Urothelium cell line (cell line): ENCODE measurements around the gene ACOXL.

Experiments
- DNase-seq: peaks from one replicate; pipeline ENCODE4 v3.0.0; 2011; ENCODE audit warnings: low spot score, mixed read lengths
- FAIRE-seq: peaks from 2 replicates; lab custom pipeline; 2011; peaks lifted over from hg19 to GRCh38; lab: Jason Lieb, UNC

Gene ACOXL

GRCh38 chr2:111094691-111095090 is 362.3 kb downstream of the ACOXL start:
- no peak for FAIRE-seq

GRCh38 chr2:111095434-111095833 is 363.1 kb downstream of the ACOXL start:
- no peak for FAIRE-seq

More at GRCh38 chr2:111094691-111095090, 362.3 kb downstream of the ACOXL start:
- no peak for DNase-seq

GRCh38 chr2:111099402-111099801 is 367.0 kb downstream of the ACOXL start:
- DNase-seq (no peak), FAIRE-seq (no peak)

More at GRCh38 chr2:111095434-111095833, 363.1 kb downstream of the ACOXL start:
- no peak for DNase-seq

DNA sequence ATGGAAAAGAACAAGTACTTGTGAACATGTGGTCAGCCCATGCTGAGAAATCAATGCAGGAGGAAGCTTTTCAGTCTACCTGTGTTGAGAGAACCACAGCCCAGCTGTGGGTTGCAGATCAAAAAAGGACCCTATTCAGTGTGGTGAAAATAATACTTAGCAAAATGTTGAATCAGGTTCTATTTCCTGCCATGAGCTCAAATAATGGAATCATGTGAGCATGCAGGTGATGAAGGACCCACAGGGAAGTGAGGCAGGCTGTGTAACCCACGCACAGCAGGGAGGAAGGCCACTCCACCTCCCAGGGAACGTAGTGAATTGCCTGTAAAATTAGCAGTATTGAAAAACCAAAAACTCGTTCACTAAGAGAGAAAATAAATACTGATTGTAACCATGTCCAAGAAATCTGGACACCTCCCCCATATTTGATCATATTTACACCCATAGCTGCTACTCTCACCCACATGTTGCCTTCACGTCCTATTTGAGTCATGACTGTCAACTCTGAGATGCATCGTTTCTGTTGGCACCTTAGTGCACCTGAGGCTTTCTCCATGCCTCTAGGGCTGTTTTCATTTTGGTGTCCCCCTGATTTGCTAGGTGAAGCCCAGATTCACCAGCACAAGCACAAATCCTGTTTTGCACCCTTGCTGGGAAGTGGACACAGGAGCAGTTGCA is 367.9 kb downstream of the ACOXL start:
- FAIRE-seq: peak; percentile 82

DNA sequence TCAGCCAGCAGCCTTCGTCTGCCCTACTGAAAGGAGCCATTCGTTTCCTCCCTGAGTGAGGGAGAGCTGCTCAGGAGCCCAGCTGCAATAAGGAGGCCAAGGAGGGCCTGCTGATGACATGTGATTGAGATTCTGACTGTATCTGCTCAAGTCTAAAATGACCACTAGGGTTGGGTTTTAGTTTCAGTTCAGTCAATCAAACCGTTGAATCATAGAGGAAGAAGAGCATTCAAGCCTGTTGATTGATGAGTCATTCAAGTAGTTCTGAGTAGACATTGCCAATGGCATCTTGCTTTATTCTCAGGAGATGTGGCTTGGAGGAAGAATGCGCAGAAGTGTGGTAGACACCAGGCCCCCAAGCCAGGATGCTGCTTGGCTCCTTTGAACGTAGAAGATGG is 368.4 kb downstream of the ACOXL start:
- DNase-seq: peak; percentile 45
- FAIRE-seq: no peak

More for the DNA sequence above, 367.9 kb downstream of the ACOXL start:
- no peak for DNase-seq

DNA sequence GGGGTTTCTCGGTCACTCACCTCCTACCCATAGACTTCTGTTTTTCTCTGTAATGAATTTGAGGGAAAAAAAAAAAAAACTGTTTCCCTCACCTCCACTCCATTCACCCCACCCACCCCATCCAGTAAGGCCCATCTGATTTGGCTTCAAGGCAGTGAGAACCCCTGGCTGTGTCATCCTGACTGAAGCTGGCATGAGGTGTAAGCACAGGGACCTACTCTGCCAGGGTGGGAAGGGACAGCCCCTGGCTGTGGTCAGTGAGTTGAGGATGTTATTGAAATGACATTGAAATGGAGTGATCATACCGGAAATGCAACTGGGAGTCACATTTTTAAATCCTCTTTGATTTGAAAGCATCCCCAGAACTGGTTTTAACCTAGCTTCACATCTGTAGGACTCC is 369.2 kb downstream of the ACOXL start:
- FAIRE-seq: no peak
- DNase-seq: no peak

- FAIRE-seq (no peak), DNase-seq (no peak)
Measured at GRCh38 chr2:111102216-111102615, 369.8 kb downstream of the ACOXL start.

GRCh38 chr2:111105926-111106325 is 373.6 kb downstream of the ACOXL start:
- DNase-seq (no peak), FAIRE-seq (no peak)

- no peak for DNase-seq
- FAIRE-seq: no peak
Measured at GRCh38 chr2:111106706-111107105, 374.3 kb downstream of the ACOXL start.

GRCh38 chr2:111108745-111109271 is 376.4 kb downstream of the ACOXL start:
- no peak for DNase-seq
- FAIRE-seq: no peak

DNA sequence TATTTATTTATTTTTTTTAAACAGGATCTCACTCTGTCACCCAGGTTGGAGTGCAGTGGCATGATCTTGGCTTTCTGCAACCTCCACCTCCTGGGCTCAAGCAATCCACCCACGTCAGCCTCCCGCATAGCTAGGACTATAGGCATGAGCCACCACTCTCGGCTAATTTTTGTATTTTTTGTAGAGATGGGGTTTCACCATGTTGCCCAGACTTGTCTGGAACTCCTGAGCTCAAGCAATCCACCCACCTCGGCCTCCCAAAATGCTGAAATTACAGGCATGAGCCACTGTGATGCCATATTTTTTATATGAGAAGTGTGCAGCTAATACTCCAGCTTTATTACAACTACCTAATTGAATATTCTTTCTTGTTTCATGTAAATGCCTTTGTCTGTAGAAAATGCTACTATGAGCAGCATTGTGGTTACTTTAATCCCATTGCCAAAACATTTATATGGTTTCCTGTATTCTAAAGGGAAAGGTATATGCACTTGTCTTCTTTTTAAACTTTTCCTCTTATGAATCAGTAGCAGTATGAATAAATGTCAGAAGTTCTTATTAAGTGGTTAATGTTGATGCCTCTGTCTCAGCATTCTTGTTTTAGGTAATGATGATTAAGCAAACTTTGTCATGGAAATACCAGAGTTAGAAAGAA is 378.9 kb downstream of the ACOXL start:
- DNase-seq (no peak), FAIRE-seq (no peak)

DNA sequence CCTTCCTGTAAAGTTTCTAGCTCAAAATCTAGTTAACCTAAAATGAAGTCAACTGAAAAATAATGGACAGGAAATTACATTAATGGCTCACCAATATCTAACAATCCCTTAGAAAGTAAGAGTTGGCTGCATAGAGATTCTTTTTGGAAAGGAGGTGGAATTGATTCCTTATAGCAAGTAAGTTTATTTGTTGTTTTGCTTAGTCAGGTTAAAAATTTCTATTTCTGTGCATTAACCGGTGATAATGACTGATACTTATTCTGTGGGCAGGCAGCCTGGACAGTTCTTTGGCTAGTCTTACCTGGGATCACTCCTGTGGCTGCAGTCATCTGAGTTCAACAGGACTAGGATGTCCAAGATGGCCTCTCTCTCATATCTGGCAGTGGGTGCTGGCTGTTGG is 381.5 kb downstream of the ACOXL start:
- no peak for FAIRE-seq
- no peak for DNase-seq

GRCh38 chr2:111116011-111116746 is 383.8 kb downstream of the ACOXL start:
- DNase-seq: no peak
- peak; percentile 50 for FAIRE-seq

DNA sequence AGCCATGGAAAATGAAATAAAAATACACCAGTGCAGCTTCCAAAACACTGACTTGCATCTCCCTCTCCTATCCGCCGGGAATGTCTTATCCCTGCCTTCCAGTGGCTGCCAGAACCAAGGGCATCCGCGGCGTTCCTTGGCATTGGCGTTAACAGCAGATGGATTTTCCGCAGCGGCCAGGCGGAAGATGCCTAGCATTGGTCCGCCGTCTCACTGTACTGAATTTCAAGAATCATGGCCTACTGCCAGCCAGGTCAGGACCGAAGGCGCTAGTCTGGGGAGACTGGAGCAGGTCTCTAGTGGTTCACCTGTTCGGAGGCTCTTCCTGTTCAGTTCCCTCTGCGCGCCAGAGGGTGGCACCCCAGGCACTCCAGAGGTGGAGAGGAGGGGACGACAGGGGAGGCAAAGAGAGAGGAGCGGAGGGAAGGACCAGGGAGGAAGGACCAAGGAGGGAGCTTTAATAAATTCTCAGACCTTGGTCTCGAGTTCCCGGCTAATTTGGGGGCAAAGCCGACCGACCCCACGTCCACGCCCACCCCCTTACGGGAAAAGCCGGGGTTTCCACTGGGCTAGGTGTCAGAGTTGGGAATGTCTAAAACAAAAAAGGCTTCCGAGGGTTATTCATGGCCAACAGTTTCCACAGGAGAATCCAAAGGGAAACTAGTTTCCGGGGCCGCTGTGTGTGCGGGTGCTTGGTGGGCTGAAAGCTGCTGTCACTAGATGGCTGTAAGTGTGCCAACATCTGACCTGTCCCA is 384.6 kb downstream of the ACOXL start:
- DNase-seq (peak; percentile 93), FAIRE-seq (peak; percentile 75)

DNA sequence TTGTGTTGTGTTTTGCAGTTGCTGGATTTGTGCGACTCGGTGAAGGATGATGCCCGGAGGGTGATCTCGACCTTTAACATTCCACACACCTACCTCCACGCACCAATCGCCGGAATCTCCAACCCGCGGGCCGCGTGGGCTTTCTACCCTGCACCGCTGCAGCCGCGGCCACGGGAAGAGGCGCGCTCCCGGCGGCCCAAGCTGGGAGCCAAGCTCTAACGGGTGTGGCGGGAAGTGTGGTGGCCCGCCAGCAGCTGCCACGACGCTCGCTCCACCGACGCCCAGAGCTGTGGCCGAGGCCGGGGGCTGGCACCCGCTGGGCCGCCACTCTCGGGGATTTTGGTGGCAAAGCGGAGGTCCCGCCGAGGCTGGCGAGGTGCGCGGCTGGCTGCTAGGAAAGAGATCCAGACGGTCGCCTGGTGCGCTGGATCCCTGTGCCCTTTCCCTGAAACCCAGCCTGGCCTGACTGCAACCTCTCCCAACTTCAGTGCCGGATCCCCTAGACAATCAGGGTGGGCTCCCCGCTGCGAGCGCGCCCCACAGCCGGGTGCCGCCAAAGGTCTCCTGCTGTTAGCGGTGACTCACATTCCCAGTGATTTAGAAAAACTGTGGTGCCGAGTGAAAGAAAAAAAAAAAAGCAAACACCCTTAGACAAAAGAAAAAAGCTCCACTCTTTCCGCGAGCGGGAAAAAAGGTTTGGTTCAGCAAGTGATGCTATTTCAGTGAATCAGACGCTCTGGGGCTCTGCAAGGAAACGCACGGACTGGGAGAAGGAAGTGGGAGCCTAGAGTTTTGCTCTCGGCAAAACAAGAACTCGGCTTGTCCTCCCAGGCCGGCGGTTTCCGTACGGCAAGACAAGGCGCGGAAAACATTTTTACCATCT is 385.5 kb downstream of the ACOXL start:
- no peak for FAIRE-seq
- no peak for DNase-seq

GRCh38 chr2:111118481-111118980 is 386.2 kb downstream of the ACOXL start:
- FAIRE-seq: no peak

DNA sequence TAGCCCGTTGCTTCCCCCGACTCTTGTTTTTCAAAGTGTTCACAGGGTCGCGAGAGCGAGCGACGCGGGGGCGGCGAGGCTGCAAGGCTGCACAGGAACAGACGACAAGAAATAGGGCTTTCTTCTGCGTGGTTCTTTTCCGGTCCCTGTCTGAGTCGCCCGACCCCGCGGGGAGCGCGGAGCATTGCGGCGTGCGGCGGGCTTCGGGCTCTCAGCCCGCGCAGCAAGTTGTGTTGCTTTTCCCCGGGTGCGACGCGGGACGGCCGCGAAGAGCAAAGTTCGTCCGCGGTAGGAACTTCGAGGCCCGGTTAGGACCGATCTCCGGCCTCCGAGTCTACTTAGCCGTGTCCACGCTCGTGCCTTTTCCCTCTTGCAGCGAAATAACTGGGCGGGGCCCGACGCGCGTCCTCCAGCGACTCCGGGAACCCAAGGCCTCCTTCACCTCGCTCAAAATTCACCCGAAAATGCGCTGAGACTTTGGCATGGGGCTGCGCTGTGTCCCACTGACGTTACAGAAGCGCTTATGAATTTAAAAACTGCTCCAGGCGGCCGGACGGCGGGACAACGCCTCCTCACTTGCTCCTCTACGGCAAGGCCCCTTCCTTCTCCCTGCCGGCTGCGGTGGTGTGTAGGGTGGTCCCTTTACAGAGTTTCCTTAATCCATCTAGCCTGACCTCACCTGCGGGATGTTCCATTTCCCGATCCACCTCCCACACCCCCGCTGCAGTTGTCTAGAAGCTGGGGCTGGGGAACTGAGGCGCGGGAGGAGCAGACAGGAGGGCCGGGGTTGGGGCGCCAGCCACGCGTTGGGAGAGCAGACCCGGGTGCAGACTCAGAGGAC is 386.8 kb downstream of the ACOXL start:
- DNase-seq: no peak
- FAIRE-seq: no peak

More at GRCh38 chr2:111118481-111118980, 386.2 kb downstream of the ACOXL start:
- DNase-seq: no peak

DNA sequence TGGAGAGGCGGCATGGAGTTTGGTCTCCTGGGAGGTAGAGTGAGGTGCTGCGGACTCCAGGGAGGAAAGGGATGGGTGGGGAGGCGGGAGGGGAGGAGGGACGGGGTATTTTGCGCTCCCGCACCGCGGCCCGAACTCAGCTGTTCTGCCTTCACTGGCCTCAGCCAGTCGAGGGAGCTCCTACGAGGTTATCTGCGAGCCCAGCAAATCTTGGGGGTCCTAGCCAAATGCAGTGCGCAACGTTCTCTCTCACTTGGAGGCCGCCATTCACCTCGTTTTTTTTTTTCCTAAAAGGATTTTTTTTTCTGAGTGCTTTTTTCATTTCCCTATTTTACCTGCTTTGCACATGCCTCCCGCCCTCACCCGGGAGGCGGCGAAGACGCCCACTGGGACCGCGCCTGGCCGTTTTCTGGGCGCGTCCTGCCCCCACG is 387.5 kb downstream of the ACOXL start:
- DNase-seq (no peak), FAIRE-seq (no peak)
